Islet precursor cell (in vitro differentiated cells): ENCODE results near the gene ELAVL4.
"Not testable (repeated sequence)": the region's sequence is repeated elsewhere in the genome, so short reads cannot be mapped to it uniquely, and the experiment has no call there.

Experiments
- DNase-seq: peaks from one replicate; pipeline ENCODE4 v3.0.0-alpha.2; 2018

Gene ELAVL4

GRCh38 chr1:50126927-50127715 lies 18.4 kb downstream of the ELAVL4 start:
- DNase-seq: no peak

- no peak for DNase-seq
Observed at GRCh38 chr1:50129201-50129600, 20.5 kb downstream of the ELAVL4 start.

GRCh38 chr1:50132347-50132894 lies 23.7 kb downstream of the ELAVL4 start:
- no peak for DNase-seq

- no peak for DNase-seq
Observed at GRCh38 chr1:50135716-50136115, 27.0 kb downstream of the ELAVL4 start.

GRCh38 chr1:50139339-50140181 lies 30.8 kb downstream of the ELAVL4 start:
- no peak for DNase-seq

GRCh38 chr1:50140182-50140447 lies 31.4 kb downstream of the ELAVL4 start:
- no peak for DNase-seq

- no peak for DNase-seq
Observed at GRCh38 chr1:50147191-50147850, 38.6 kb downstream of the ELAVL4 start.

- no peak for DNase-seq
Observed at GRCh38 chr1:50148142-50148923, 39.6 kb downstream of the ELAVL4 start.

GRCh38 chr1:50152236-50152635 lies 43.5 kb downstream of the ELAVL4 start:
- DNase-seq: no peak

GRCh38 chr1:50155541-50155940 lies 46.8 kb downstream of the ELAVL4 start:
- DNase-seq: no peak

GRCh38 chr1:50156241-50157010 lies 47.7 kb downstream of the ELAVL4 start:
- DNase-seq: no peak

GRCh38 chr1:50157306-50157941 lies 48.7 kb downstream of the ELAVL4 start:
- DNase-seq: no peak

- DNase-seq: no peak
Observed at GRCh38 chr1:50158421-50158820, 49.7 kb downstream of the ELAVL4 start.

GRCh38 chr1:50163680-50164079 lies 55.0 kb downstream of the ELAVL4 start:
- no peak for DNase-seq

- DNase-seq: not testable (repeated sequence)
Observed at GRCh38 chr1:50166351-50166750, 57.6 kb downstream of the ELAVL4 start.

- DNase-seq: no peak
Observed at GRCh38 chr1:50172299-50172698, 63.6 kb downstream of the ELAVL4 start.

- no peak for DNase-seq
Observed at GRCh38 chr1:50174101-50174500, 65.4 kb downstream of the ELAVL4 start.

GRCh38 chr1:50175719-50176639 lies 67.3 kb downstream of the ELAVL4 start:
- no peak for DNase-seq

GRCh38 chr1:50177994-50178393 lies 69.3 kb downstream of the ELAVL4 start:
- DNase-seq: no peak

GRCh38 chr1:50179639-50180038 lies 70.9 kb downstream of the ELAVL4 start:
- DNase-seq: no peak
